HepG2 (cell line): Measurements from ENCODE around the gene DPH2. TPM values are rescaled to one million over a fixed set of nuclear protein-coding genes. Genes with fewer than 3 reads are reported as not detected.
A peak's percentile ranks its signal among the peaks of the same experiment; 100 is the strongest.

Source experiments
- CREB1 ChIP-seq, 2 experiments: fragments of 450-650 bp in 1 of 2; IDR thresholded peaks; 2 replicates each; pipeline ENCODE4 v1.6.1; 2016 to 2017; ENCODE audit warnings: control low read depth in 1 of 2, mild to moderate bottlenecking in 1 of 2, missing compliant biosample characterization in 1 of 2, missing genetic modification characterization in 1 of 2
- EZH2 ChIP-seq: conservative IDR thresholded peaks from 2 replicates; pipeline ENCODE4 v1.6.1; 2012; ENCODE audit warnings: mild to moderate bottlenecking, low read depth, low read length, moderate library complexity
- GLI4 ChIP-seq: sonication (generic); formaldehyde crosslinking; IDR thresholded peaks from 2 replicates; pipeline ENCODE4 v1.5.1; 2020; ENCODE audit warnings: missing genetic modification reagents, mild to moderate bottlenecking, moderate library complexity, borderline replicate concordance
- HHEX ChIP-seq: IDR thresholded peaks from 2 replicates; pipeline ENCODE4 v1.6.1; 2016; ENCODE audit warnings: control low read depth
- MEIS2 ChIP-seq: sonication (generic); formaldehyde crosslinking; IDR thresholded peaks from 2 replicates; pipeline ENCODE4 v1.9.0; 2021; ENCODE audit warnings: mild to moderate bottlenecking, missing genetic modification reagents
- MIER3 ChIP-seq: IDR thresholded peaks from 2 replicates; pipeline ENCODE4 v1.6.1; 2016; ENCODE audit warnings: missing compliant biosample characterization, borderline replicate concordance
- TCF12 ChIP-seq, 2 experiments: fragments of 450-650 bp in 1 of 2; sonication (generic) in 1 of 2; formaldehyde crosslinking in 1 of 2; IDR thresholded peaks; 2 replicates each; pipeline versions ENCODE4 v1.6.1 to v1.8.0; 2017 to 2022; ENCODE audit warnings: antibody characterized with exemption in 1 of 2, mild to moderate bottlenecking in 1 of 2, missing genetic modification reagents in 1 of 2, moderate library complexity in 1 of 2
- XRCC5 ChIP-seq: fragments of 200-400 bp; formaldehyde crosslinking; optimal IDR thresholded peaks from 2 replicates; pipeline ENCODE3; 2017; ENCODE audit warnings: mild to moderate bottlenecking, low read length
- YEATS4 ChIP-seq: sonication (generic); formaldehyde crosslinking; IDR thresholded peaks from 2 replicates; pipeline ENCODE4 v1.4.0; 2020; ENCODE audit warnings: missing genetic modification reagents, borderline replicate concordance
- ZFY ChIP-seq: sonication (generic); formaldehyde crosslinking; IDR thresholded peaks from 2 replicates; pipeline ENCODE4 v1.4.0; 2020; ENCODE audit warnings: missing genetic modification reagents
- ZFYVE20 ChIP-seq: sonication (generic); formaldehyde crosslinking; IDR thresholded peaks from 2 replicates; pipeline ENCODE4 v1.8.0; 2023; ENCODE audit warnings: low read depth, mild to moderate bottlenecking, moderate library complexity, missing genetic modification reagents, borderline replicate concordance
- ZNF224 ChIP-seq: sonication (generic); formaldehyde crosslinking; IDR thresholded peaks from 2 replicates; pipeline ENCODE4 v1.5.0; 2020; ENCODE audit warnings: mild to moderate bottlenecking, missing genetic modification reagents
- ZNF563 ChIP-seq: sonication (generic); formaldehyde crosslinking; IDR thresholded peaks from 2 replicates; pipeline ENCODE4 v1.8.0; 2022; ENCODE audit warnings: mild to moderate bottlenecking, moderate library complexity, missing genetic modification reagents
- ZNF713 ChIP-seq: sonication (generic); formaldehyde crosslinking; IDR thresholded peaks from 2 replicates; pipeline ENCODE4 v1.4.0; 2020; ENCODE audit warnings: mild to moderate bottlenecking, missing genetic modification reagents
- ZZZ3 ChIP-seq: sonication (generic); formaldehyde crosslinking; IDR thresholded peaks from 2 replicates; pipeline ENCODE4 v1.4.0; 2020; ENCODE audit warnings: missing genetic modification reagents, mild to moderate bottlenecking, borderline replicate concordance
- polyA plus RNA-seq, 8 experiments: library from polyadenylated mRNA; depleted of rRNA in 3 of 8; stranded (reverse) in 7 of 8; unstranded in 1 of 8; fragments of >200 nt; fragmentation: Illumina TruSeq in 4 of 8; extraction: Trizol in 4 of 8; gene quantifications; 2 replicates each; pipeline versions ENCODE4 v1.2.1 to v1.2.3, GENCODE V29; 2011 to 2016; ENCODE audit warnings: low read depth in 4 of 8, missing spikeins in 1 of 8, mixed read lengths in 1 of 8; ENCODE audit not compliant: insufficient read depth in 1 of 8
- total RNA-seq, 5 experiments: library from RNA; depleted of rRNA; stranded (reverse); fragments of >200 nt; fragmentation: Illumina TruSeq; extraction: Trizol; gene quantifications; 2 replicates each; pipeline ENCODE4 v1.2.3, GENCODE V29; 2016; ENCODE audit warnings: low read depth in 1 of 5
- TF ChIP-seq, protein P1 (sequence below): sonication (generic); formaldehyde crosslinking; conservative IDR thresholded peaks from 2 replicates; pipeline ENCODE4 v1.8.0; 2022; ENCODE audit warnings: missing genetic modification reagents
- TF ChIP-seq, protein P2 (sequence below): IDR thresholded peaks from 2 replicates; pipeline ENCODE4 v1.6.1; 2012; ENCODE audit warnings: low read length, improper control_type of control experiment
- TF ChIP-seq, protein P3 (sequence below): sonication (generic); formaldehyde crosslinking; IDR thresholded peaks from 2 replicates; pipeline ENCODE4 v1.4.0; 2020; ENCODE audit warnings: missing genetic modification reagents, borderline replicate concordance

The DPH2 gene
- total and polyA plus RNA-seq, 2 of the 13 experiments (the other 11 are each of a cell fraction or from before 2014, with no cell fraction given) = 32.2 to 38.3 TPM

DNA sequence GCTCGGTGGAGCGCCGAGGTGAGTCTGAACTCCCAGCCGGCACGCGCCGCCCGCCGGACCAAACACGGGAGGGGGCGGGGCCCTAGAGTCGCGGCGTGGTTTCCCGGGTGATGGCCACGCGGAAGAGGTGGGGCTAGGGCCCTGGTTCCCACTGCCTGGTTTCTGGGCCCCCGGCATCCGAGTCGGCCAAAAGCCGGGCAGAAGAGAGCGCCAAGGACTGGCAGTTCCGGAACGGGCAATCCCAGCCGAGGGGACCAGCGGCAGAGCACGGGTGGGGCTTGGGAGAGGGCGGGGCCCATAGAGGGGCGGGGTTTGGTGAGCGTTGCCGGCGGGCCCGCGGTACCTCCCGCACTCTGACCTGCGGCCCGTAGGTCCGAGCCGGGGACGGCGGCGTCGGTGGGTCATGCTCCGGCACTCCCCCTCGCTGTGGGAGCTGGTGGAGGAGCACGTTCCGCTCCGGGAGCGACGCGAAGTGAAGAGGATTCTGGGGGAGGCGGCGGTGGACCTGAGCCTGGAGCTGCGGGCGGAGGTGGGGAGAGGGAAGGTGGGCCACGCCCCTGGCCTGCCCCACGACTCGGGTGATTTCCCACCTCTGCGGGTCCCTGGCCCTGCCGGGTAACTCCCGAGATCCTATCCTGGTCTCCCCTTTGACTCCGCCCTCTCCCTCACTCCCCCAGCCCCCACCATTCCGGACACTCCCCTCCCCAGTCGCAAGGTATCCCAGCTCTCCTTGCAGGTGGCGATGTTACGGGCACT lies 21.8 kb downstream of the DPH2 start, which contains the start of gene CCDC24 (continued):
- TF ChIP-seq, protein P1, sequence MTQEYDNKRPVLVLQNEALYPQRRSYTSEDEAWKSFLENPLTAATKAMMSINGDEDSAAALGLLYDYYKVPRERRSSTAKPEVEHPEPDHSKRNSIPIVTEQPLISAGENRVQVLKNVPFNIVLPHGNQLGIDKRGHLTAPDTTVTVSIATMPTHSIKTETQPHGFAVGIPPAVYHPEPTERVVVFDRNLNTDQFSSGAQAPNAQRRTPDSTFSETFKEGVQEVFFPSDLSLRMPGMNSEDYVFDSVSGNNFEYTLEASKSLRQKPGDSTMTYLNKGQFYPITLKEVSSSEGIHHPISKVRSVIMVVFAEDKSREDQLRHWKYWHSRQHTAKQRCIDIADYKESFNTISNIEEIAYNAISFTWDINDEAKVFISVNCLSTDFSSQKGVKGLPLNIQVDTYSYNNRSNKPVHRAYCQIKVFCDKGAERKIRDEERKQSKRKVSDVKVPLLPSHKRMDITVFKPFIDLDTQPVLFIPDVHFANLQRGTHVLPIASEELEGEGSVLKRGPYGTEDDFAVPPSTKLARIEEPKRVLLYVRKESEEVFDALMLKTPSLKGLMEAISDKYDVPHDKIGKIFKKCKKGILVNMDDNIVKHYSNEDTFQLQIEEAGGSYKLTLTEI (CRISPR knock-in tag) = no peak
- TF ChIP-seq CREB1 (IDR thresholded peaks at IDR 0.05) (0 out of 2 replicates have a peak, but pooled peaks have one; percentile 3), CREB1 (CRISPR knock-in tag; IDR thresholded peaks at IDR 0.05) (peak; percentile 46; the same call in 1 of the 2 replicates), ZNF563 (CRISPR knock-in tag) (peak; percentile 84; the same call in 1 of the 2 replicates), HHEX (CRISPR knock-in tag) (no peak), ZNF713 (CRISPR knock-in tag) (no peak), MEIS2 (CRISPR knock-in tag) (no peak), TCF12 (IDR thresholded peaks at IDR 0.05) (no peak), TCF12 (CRISPR knock-in tag; IDR thresholded peaks at IDR 0.05) (peak; percentile 54; the same call in 1 of the 2 replicates), ZZZ3 (CRISPR knock-in tag) (0 out of 2 replicates have a peak, but pooled peaks have one; percentile 23), ZFYVE20 (CRISPR knock-in tag) (no peak), YEATS4 (CRISPR knock-in tag) (0 out of 2 replicates have a peak, but pooled peaks have one; percentile 54), MIER3 (no peak), GLI4 (CRISPR knock-in tag) (no peak), ZNF224 (CRISPR knock-in tag) (no peak), XRCC5 (no peak), ZFY (CRISPR knock-in tag) (peak; percentile 71), EZH2 (no peak)
- TF ChIP-seq, protein P2, sequence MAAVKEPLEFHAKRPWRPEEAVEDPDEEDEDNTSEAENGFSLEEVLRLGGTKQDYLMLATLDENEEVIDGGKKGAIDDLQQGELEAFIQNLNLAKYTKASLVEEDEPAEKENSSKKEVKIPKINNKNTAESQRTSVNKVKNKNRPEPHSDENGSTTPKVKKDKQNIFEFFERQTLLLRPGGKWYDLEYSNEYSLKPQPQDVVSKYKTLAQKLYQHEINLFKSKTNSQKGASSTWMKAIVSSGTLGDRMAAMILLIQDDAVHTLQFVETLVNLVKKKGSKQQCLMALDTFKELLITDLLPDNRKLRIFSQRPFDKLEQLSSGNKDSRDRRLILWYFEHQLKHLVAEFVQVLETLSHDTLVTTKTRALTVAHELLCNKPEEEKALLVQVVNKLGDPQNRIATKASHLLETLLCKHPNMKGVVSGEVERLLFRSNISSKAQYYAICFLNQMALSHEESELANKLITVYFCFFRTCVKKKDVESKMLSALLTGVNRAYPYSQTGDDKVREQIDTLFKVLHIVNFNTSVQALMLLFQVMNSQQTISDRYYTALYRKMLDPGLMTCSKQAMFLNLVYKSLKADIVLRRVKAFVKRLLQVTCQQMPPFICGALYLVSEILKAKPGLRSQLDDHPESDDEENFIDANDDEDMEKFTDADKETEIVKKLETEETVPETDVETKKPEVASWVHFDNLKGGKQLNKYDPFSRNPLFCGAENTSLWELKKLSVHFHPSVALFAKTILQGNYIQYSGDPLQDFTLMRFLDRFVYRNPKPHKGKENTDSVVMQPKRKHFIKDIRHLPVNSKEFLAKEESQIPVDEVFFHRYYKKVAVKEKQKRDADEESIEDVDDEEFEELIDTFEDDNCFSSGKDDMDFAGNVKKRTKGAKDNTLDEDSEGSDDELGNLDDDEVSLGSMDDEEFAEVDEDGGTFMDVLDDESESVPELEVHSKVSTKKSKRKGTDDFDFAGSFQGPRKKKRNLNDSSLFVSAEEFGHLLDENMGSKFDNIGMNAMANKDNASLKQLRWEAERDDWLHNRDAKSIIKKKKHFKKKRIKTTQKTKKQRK = no peak
- TF ChIP-seq, protein P3, sequence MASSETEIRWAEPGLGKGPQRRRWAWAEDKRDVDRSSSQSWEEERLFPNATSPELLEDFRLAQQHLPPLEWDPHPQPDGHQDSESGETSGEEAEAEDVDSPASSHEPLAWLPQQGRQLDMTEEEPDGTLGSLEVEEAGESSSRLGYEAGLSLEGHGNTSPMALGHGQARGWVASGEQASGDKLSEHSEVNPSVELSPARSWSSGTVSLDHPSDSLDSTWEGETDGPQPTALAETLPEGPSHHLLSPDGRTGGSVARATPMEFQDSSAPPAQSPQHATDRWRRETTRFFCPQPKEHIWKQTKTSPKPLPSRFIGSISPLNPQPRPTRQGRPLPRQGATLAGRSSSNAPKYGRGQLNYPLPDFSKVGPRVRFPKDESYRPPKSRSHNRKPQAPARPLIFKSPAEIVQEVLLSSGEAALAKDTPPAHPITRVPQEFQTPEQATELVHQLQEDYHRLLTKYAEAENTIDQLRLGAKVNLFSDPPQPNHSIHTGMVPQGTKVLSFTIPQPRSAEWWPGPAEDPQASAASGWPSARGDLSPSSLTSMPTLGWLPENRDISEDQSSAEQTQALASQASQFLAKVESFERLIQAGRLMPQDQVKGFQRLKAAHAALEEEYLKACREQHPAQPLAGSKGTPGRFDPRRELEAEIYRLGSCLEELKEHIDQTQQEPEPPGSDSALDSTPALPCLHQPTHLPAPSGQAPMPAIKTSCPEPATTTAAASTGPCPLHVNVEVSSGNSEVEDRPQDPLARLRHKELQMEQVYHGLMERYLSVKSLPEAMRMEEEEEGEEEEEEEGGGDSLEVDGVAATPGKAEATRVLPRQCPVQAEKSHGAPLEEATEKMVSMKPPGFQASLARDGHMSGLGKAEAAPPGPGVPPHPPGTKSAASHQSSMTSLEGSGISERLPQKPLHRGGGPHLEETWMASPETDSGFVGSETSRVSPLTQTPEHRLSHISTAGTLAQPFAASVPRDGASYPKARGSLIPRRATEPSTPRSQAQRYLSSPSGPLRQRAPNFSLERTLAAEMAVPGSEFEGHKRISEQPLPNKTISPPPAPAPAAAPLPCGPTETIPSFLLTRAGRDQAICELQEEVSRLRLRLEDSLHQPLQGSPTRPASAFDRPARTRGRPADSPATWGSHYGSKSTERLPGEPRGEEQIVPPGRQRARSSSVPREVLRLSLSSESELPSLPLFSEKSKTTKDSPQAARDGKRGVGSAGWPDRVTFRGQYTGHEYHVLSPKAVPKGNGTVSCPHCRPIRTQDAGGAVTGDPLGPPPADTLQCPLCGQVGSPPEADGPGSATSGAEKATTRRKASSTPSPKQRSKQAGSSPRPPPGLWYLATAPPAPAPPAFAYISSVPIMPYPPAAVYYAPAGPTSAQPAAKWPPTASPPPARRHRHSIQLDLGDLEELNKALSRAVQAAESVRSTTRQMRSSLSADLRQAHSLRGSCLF (CRISPR knock-in tag) = no peak
